Right ventricle myocardium superior (tissue), 1 donor: ENCODE data around the gene PTCD2. TPM values are rescaled to one million over a fixed set of nuclear protein-coding genes. Genes with fewer than 3 reads are reported as not detected.

Experiments used
- ATAC-seq: fragments of 200-7000 bp; cut with Tn5 transposase; one replicate; pipeline ENCODE4 v1.9.1; 2020; ENCODE audit warnings: mild to moderate bottlenecking; ENCODE audit not compliant: poor library complexity
- DNase-seq: peaks from one replicate; pipeline ENCODE4 v3.0.0-alpha.2; 2020
- intact Hi-C: fragments of 100-400 bp; cut with DNase I; formaldehyde crosslinking; loops from one replicate; pipeline ENCODE4 v1.11.2; 2022
- total RNA-seq: library from RNA; stranded (reverse); fragmentation: NEBNext Ultra II Directional; extraction: Animal tissue kit (Norgen Biotek cat#: 25700); gene quantifications from one replicate; pipeline ENCODE4 v1.2.1, GENCODE V29; 2021
- donor health status: DM: no; HTN: yes; CAD: no; lungs with severe emphysema.

PTCD2 gene
- total RNA-seq, 1 donor from 2014 or later = 18.6 TPM

GRCh38 chr5:72369711-72370110, 49.5 kb downstream of the PTCD2 start:
- DNase-seq (no peak), ATAC-seq (no peak)
- intact Hi-C loops = no loop called here

- ATAC-seq (no peak), DNase-seq (no peak)
- intact Hi-C loops = no loop called here
Measured at GRCh38 chr5:72372331-72372730, 52.2 kb downstream of the PTCD2 start.

GRCh38 chr5:72372923-72373322, 52.8 kb downstream of the PTCD2 start:
- no peak for ATAC-seq
- DNase-seq = no peak
- intact Hi-C loops = no loop called here

- ATAC-seq (no peak), DNase-seq (no peak)
- intact Hi-C loops = loop anchor here (5.0 kb wide), 1 partner anchor 142 kb away; no protein-coding TSS in a partner anchor
Measured at GRCh38 chr5:72374844-72375243, 54.7 kb downstream of the PTCD2 start.

GRCh38 chr5:72376381-72376780, 56.2 kb downstream of the PTCD2 start:
- intact Hi-C loops = loop anchor here (5.0 kb wide), 1 partner anchor 141 kb away; no protein-coding TSS in a partner anchor
- DNase-seq (no peak), ATAC-seq (no peak)

- intact Hi-C loops = loop anchor here (5.0 kb wide), 1 partner anchor 139 kb away; no protein-coding TSS in a partner anchor
- peak; percentile 88 for ATAC-seq
- DNase-seq = peak; percentile 57
Measured at GRCh38 chr5:72377910-72378638, 57.9 kb downstream of the PTCD2 start.

GRCh38 chr5:72378639-72379289, 58.6 kb downstream of the PTCD2 start:
- DNase-seq = peak; percentile 44
- intact Hi-C loops = loop anchor here (5.0 kb wide), 1 partner anchor 139 kb away; no protein-coding TSS in a partner anchor
- ATAC-seq = peak; percentile 72

GRCh38 chr5:72379936-72380335, 59.8 kb downstream of the PTCD2 start:
- intact Hi-C loops = loop anchor here (5.0 kb wide), 1 partner anchor 137 kb away; no protein-coding TSS in a partner anchor
- DNase-seq (no peak), ATAC-seq (no peak)

- intact Hi-C loops = no loop called here
- DNase-seq = no peak
- ATAC-seq = no peak
Measured at GRCh38 chr5:72380492-72381274, 60.5 kb downstream of the PTCD2 start.

GRCh38 chr5:72383280-72383679, 63.1 kb downstream of the PTCD2 start:
- ATAC-seq (no peak), DNase-seq (no peak)
- intact Hi-C loops = no loop called here

GRCh38 chr5:72383726-72384125, 63.6 kb downstream of the PTCD2 start:
- DNase-seq (no peak), ATAC-seq (no peak)
- intact Hi-C loops = no loop called here

GRCh38 chr5:72386639-72387038, 66.5 kb downstream of the PTCD2 start:
- no peak for DNase-seq
- ATAC-seq = no peak
- intact Hi-C loops = no loop called here

GRCh38 chr5:72387985-72388384, 67.8 kb downstream of the PTCD2 start:
- DNase-seq (no peak), ATAC-seq (no peak)
- intact Hi-C loops = no loop called here

GRCh38 chr5:72388646-72389045, 68.5 kb downstream of the PTCD2 start:
- peak; percentile 47 for DNase-seq
- no peak for ATAC-seq
- intact Hi-C loops = no loop called here

- ATAC-seq (no peak), DNase-seq (no peak)
- intact Hi-C loops = no loop called here
Measured at GRCh38 chr5:72390836-72391235, 70.7 kb downstream of the PTCD2 start.

GRCh38 chr5:72392326-72392733, 72.2 kb downstream of the PTCD2 start:
- intact Hi-C loops = no loop called here
- DNase-seq = no peak
- peak; percentile 91 for ATAC-seq

- intact Hi-C loops = no loop called here
- no peak for ATAC-seq
- no peak for DNase-seq
Measured at GRCh38 chr5:72393052-72393451, 72.9 kb downstream of the PTCD2 start.

GRCh38 chr5:72394688-72395087, 74.5 kb downstream of the PTCD2 start:
- DNase-seq = no peak
- intact Hi-C loops = no loop called here
- ATAC-seq = no peak

- intact Hi-C loops = no loop called here
- ATAC-seq (no peak), DNase-seq (no peak)
Measured at GRCh38 chr5:72397836-72398235, 77.7 kb downstream of the PTCD2 start.
